B cell (primary cell): ENCODE results near the gene SALL4. TPM values are rescaled to one million over a fixed set of nuclear protein-coding genes. Genes with fewer than 3 reads are reported as not detected.

Experiments used
- ATAC-seq: fragments of 200-7000 bp; cut with Tn5 transposase; one replicate; pipeline ENCODE4 v1.10.0; 2021; ENCODE audit warnings: low read depth, mild to moderate bottlenecking, moderate number of reproducible peaks, moderate library complexity
- CTCF ChIA-PET: fragments of 350-600 bp; sonication (Branson Sonifier 250); formaldehyde crosslinking; loops from one replicate; lab custom pipeline; 2021; ENCODE audit warnings: antibody characterized with exemption, inconsistent platforms; lab: Charles Lee
- POLR2A ChIA-PET: fragments of 350-600 bp; sonication (Branson Sonifier 250); formaldehyde crosslinking; loops from one replicate; lab custom pipeline; 2021; ENCODE audit warnings: antibody characterized with exemption; lab: Charles Lee
- DNase-seq: peaks from one replicate; pipeline ENCODE4 v3.0.0; 2013
- H2AFZ ChIP-seq: 2 replicates; pipeline ENCODE4 v1.6.1; 2012; ENCODE audit warnings: mild to moderate bottlenecking, low read depth, low read length; ENCODE audit not compliant: insufficient read depth, poor library complexity, severe bottlenecking
- H3K27ac ChIP-seq, 2 donors: 1 replicate in 1 of 2; 2 replicates in 1 of 2; pipeline ENCODE4 v1.5.1; 2012 to 2013; ENCODE audit warnings: low read length in 2 of 2, mild to moderate bottlenecking in 2 of 2, moderate library complexity in 1 of 2
- H3K27me3 ChIP-seq, 4 experiments: fragments of 200-600 bp in 1 of 4; sonication (generic) in 1 of 4; replicated peaks in 1 of 4; 1 replicate in 2 of 4; 2 replicates in 2 of 4; pipeline versions ENCODE4 v1.6.1 to v1.7.0; 2013 to 2016; ENCODE audit warnings: low read length in 3 of 4, mild to moderate bottlenecking in 2 of 4, mixed read lengths in 1 of 4, moderate library complexity in 1 of 4; ENCODE audit not compliant: insufficient read depth in 4 of 4, control insufficient read depth in 3 of 4; ENCODE audit errors: control extremely low read depth in 1 of 4
- H3K36me3 ChIP-seq, 2 experiments: replicated peaks in 1 of 2; 1 replicate in 1 of 2; 2 replicates in 1 of 2; pipeline versions ENCODE4 v1.6.1 to v1.7.1; 2013; ENCODE audit warnings: low read length in 1 of 2; ENCODE audit not compliant: insufficient read depth in 2 of 2, control insufficient read depth in 1 of 2; ENCODE audit errors: control extremely low read depth in 1 of 2, extremely low read depth in 1 of 2
- H3K4me1 ChIP-seq, 2 donors: fragments of 200-600 bp in 1 of 2; sonication (generic) in 1 of 2; 1 replicate in 1 of 2; 2 replicates in 1 of 2; pipeline versions ENCODE4 v1.5.1 to v1.6.1; 2013 to 2017; ENCODE audit warnings: low read length in 2 of 2; ENCODE audit not compliant: control insufficient read depth in 2 of 2, insufficient read depth in 2 of 2
- H3K4me2 ChIP-seq: replicated peaks from 2 replicates; pipeline ENCODE3; 2012; ENCODE audit warnings: mild to moderate bottlenecking, low read depth, low read length; ENCODE audit not compliant: poor library complexity, severe bottlenecking
- H3K4me3 ChIP-seq, 5 experiments: fragments of 200-600 bp in 1 of 5; sonication (generic) in 1 of 5; 1 replicate in 3 of 5; 2 replicates in 2 of 5; pipeline versions ENCODE4 v1.5.1 to v1.7.0; 2011 to 2016; ENCODE audit warnings: low read length in 4 of 5, mild to moderate bottlenecking in 4 of 5, low read depth in 2 of 5, control low read depth in 1 of 5, moderate library complexity in 1 of 5; ENCODE audit not compliant: insufficient read depth in 1 of 5; ENCODE audit errors: control extremely low read depth in 1 of 5, extremely low read depth in 1 of 5
- H3K79me2 ChIP-seq: fragments of 200-600 bp; sonication (generic); one replicate; pipeline ENCODE4 v1.6.0; 2016; ENCODE audit warnings: low read length; ENCODE audit not compliant: control insufficient read depth, insufficient read depth
- H3K9ac ChIP-seq: fragments of 200-600 bp; sonication (generic); 2 replicates; pipeline ENCODE4 v1.6.1; 2017; ENCODE audit warnings: mild to moderate bottlenecking, low read length, moderate library complexity
- H3K9me3 ChIP-seq, 3 donors: one replicate each; pipeline versions ENCODE4 v1.6.1 to v1.7.1; 2013; ENCODE audit warnings: low read length in 2 of 3; ENCODE audit not compliant: control insufficient read depth in 2 of 3, insufficient read depth in 1 of 3; ENCODE audit errors: control extremely low read depth in 1 of 3
- H4K20me1 ChIP-seq: 2 replicates; pipeline ENCODE4 v1.6.0; 2012; ENCODE audit warnings: mild to moderate bottlenecking, low read length; ENCODE audit not compliant: insufficient read depth, control insufficient read depth, poor library complexity, severe bottlenecking
- H3K27ac Mint-ChIP-seq: one replicate; pipeline ENCODE4 v1.8.0; 2021; ENCODE audit warnings: mixed read lengths
- H3K27me3 Mint-ChIP-seq: one replicate; pipeline ENCODE4 v1.8.0; 2021; ENCODE audit warnings: mixed read lengths
- H3K4me1 Mint-ChIP-seq: one replicate; pipeline ENCODE4 v1.8.0; 2021; ENCODE audit warnings: mixed read lengths
- H3K4me3 Mint-ChIP-seq: one replicate; pipeline ENCODE4 v1.8.0; 2021; ENCODE audit warnings: mixed read lengths
- H3K9me3 Mint-ChIP-seq: one replicate; pipeline ENCODE4 v1.8.0; 2022; ENCODE audit warnings: mixed read lengths; ENCODE audit not compliant: insufficient read depth
- CTCF ChIP-seq: fragments of 200-600 bp; IDR thresholded peaks from one replicate; pipeline ENCODE4 v1.8.0; 2022; ENCODE audit warnings: antibody characterized with exemption, mild to moderate bottlenecking
- EZH2 ChIP-seq: IDR thresholded peaks from 2 replicates; pipeline ENCODE4 v1.6.1; 2012; ENCODE audit warnings: borderline replicate concordance, low read depth, mild to moderate bottlenecking, moderate library complexity, low read length; ENCODE audit not compliant: insufficient read depth, poor library complexity, severe bottlenecking
- WGBS: methylation state at CpG from one replicate; pipeline ENCODE4 v1.1.5; 2013; ENCODE audit warnings: missing lambda C conversion rate; ENCODE audit not compliant: insufficient coverage; 5-methylcytosine and 5-hydroxymethylcytosine counted together
- intact Hi-C: fragments of 100-400 bp; cut with micrococcal nuclease; formaldehyde crosslinking; loops from one replicate; pipeline ENCODE4 v1.10.0; 2022
- polyA plus RNA-seq: library from polyadenylated mRNA; depleted of rRNA; stranded (reverse); fragments of >200 nt; gene quantifications from 2 replicates; pipeline ENCODE4 v1.2.3, GENCODE V29; 2012
- total RNA-seq, 2 donors: library from RNA; stranded (reverse); fragments of 120-200 nt in 1 of 2; gene quantifications; 1 replicate in 1 of 2; 2 replicates in 1 of 2; pipeline versions ENCODE4 v1.2.3 to v1.2.4, GENCODE V29; 2013 to 2022

Gene SALL4
- total and polyA plus RNA-seq, 2 donors (not counting 1 experiment from before 2014, with no cell fraction given) = 0.21 TPM; not detected in 1

GRCh38 chr20:51759769-51760510, 42.4 kb downstream of the SALL4 start:
- Mint-ChIP-seq H3K4me3 (no peak overlapping the region), H3K9me3 (no peaks in the 10 kb centered on the region), H3K4me1 (no peaks in the 10 kb centered on the region), H3K27ac (no peak overlapping the region), H3K27me3 (peaks cover 7% of the 10 kb centered on the region)
- ATAC-seq (no peak), DNase-seq (no peak)
- TF ChIP-seq EZH2 (no peak), CTCF (no peak)
- Histone ChIP-seq H3K27me3 (no peaks in the 10 kb centered on the region), H3K4me3 (no peak overlapping the region), H3K79me2 (no peaks in the 10 kb centered on the region), H3K4me1 (no peaks in the 10 kb centered on the region), H2AFZ (no peak overlapping the region), H3K9ac (no peak overlapping the region), H3K9me3 (no peaks in the 10 kb centered on the region), H3K4me2 (no peak overlapping the region), H4K20me1 (no peaks in the 10 kb centered on the region), H3K36me3 (no peaks in the 10 kb centered on the region), H3K27ac (no peak overlapping the region)
- intact Hi-C loops = no loop called here
- WGBS = 92% methylated on average over 10 of the region's 14 CpGs
- POLR2A ChIA-PET = no interaction called here
- CTCF ChIA-PET = no interaction called here

- no peaks in the 10 kb centered on the region for H3K36me3 ChIP-seq
- intact Hi-C loops = no loop called here
- TF ChIP-seq EZH2 = no peak
- TF ChIP-seq CTCF = no peak
- H3K9me3 Mint-ChIP-seq = no peaks in the 10 kb centered on the region
- H3K27me3 Mint-ChIP-seq = peaks cover under 1% of the 10 kb centered on the region
- no peak overlapping the region for H3K27ac ChIP-seq
- H3K27me3 ChIP-seq = no peaks in the 10 kb centered on the region
- POLR2A ChIA-PET = no interaction called here
- WGBS = 84% methylated on average over 11 of the region's 12 CpGs
- no peak overlapping the region for H3K27ac Mint-ChIP-seq
- no peak overlapping the region for H2AFZ ChIP-seq
- H3K4me1 ChIP-seq = no peaks in the 10 kb centered on the region
- H3K9me3 ChIP-seq = no peaks in the 10 kb centered on the region
- DNase-seq = no peak
- H3K4me3 Mint-ChIP-seq = no peak overlapping the region
- no peaks in the 10 kb centered on the region for H3K4me1 Mint-ChIP-seq
- H4K20me1 ChIP-seq = no peaks in the 10 kb centered on the region
- ATAC-seq = no peak
- H3K79me2 ChIP-seq = no peaks in the 10 kb centered on the region
- H3K9ac ChIP-seq = no peak overlapping the region
- CTCF ChIA-PET = no interaction called here
- H3K4me2 ChIP-seq = no peak overlapping the region
- no peak overlapping the region for H3K4me3 ChIP-seq
These were observed 43.3 kb downstream of the SALL4 start for GRCh38 chr20:51758978-51759544.
